ENCODE measurements around the gene TMEM232. TPM values are rescaled to one million over a fixed set of nuclear protein-coding genes. Genes with fewer than 3 reads are reported as not detected.

The TMEM232 gene
- total and polyA plus RNA-seq, 7 donors: 0.25 to 1.4 (median 0.58) TPM

GRCh38 chr5:110548171-110548570 is 178.3 kb downstream of the TMEM232 start:
- ATAC-seq: no peak
- Histone ChIP-seq H3K27me3 (ENCODE audit: insufficient read depth in 3 of 3, low read length in 2 of 3) (no peaks in the 10 kb centered on the region), H3K4me3 (no peak overlapping the region), H3K27ac (peak overlapping the region; percentile 17), H3K4me1 (peaks cover 5% of the 10 kb centered on the region), H3K36me3 (ENCODE audit: insufficient read depth in 1 of 2, low read depth in 1 of 2) (no peaks in the 10 kb centered on the region), H3K9me3 (peaks cover 8% of the 10 kb centered on the region)
- no peak for DNase-seq
- WGBS, 3 donors: 78 to 90% (median 88%) methylated on average over 3 of the region's 3 CpGs
- TF ChIP-seq CTCF (IDR thresholded peaks at IDR 0.05): no peak
- intact Hi-C loops (cut with DNase I): no loop called here

- ATAC-seq: peak in 3 of 4 donors; percentile 77 to 95 (median 84)
- Histone ChIP-seq H3K27me3 (ENCODE audit: insufficient read depth in 3 of 3, low read length in 2 of 3) (no peaks in the 10 kb centered on the region), H3K9me3 (peaks cover 2% of the 10 kb centered on the region), H3K27ac (peak overlapping the region; percentile 17), H3K36me3 (ENCODE audit: insufficient read depth in 1 of 2, low read depth in 1 of 2) (no peaks in the 10 kb centered on the region), H3K4me1 (peaks cover 5% of the 10 kb centered on the region), H3K4me3 (no peak overlapping the region)
- intact Hi-C loops (cut with DNase I): no loop called here
- WGBS, 3 donors: 29 to 49% (median 34%) methylated on average over 4 of the region's 4 CpGs
- DNase-seq: peak in 1 of 2 donors; percentile 48
- TF ChIP-seq CTCF (IDR thresholded peaks at IDR 0.05): no peak
These were observed 179.0 kb downstream of the TMEM232 start for GRCh38 chr5:110547495-110547894.

DNA sequence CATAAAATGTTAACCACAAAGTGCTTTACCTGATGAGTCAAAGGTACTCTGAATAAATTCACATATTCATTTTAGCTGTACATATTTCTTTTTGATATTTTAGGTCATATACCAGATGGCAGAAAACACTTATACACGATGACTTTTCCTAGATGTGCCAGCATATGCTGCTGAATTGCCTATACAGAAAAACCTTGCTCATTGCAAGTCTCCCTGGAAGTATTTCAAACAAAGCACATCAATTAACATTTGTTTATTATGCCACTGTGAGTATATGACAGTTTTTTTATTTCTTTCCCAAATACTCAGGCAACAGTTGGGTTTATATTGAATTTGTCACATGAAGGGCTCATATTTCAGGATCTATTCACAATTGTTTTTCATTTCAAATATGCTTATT is 180.8 kb downstream of the TMEM232 start:
- Histone ChIP-seq H3K27ac (no peak overlapping the region), H3K4me3 (no peak overlapping the region), H3K9me3 (no peaks in the 10 kb centered on the region), H3K27me3 (ENCODE audit: insufficient read depth in 3 of 3, low read length in 2 of 3) (no peaks in the 10 kb centered on the region), H3K36me3 (ENCODE audit: insufficient read depth in 1 of 2, low read depth in 1 of 2) (no peaks in the 10 kb centered on the region), H3K4me1 (peaks cover 5% of the 10 kb centered on the region)
- WGBS, 3 donors: 65 to 79% (median 71%) methylated on average over 1 of the region's 1 CpG
- no peak for ATAC-seq
- intact Hi-C loops (cut with DNase I): no loop called here
- no peak for TF ChIP-seq CTCF (IDR thresholded peaks at IDR 0.05)
- DNase-seq: no peak

DNA sequence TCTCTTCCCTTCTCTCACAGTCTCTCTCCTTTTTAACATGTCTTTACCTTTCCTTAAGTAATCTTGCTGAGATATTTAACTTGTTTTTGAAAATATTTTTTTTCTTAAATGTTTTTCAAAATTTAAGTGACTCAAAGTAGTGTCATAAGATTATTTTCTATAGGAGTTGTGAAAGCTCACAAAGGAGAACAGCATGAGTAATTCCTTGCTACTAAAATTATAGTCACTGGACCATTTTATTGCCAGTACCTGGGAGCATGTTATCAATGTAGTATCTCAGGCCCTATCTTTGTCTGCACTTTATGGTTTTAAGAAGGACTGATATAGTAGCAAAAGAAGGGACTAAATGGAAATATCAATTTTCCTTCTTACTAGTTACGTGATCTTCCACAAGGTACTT is 181.9 kb downstream of the TMEM232 start:
- intact Hi-C loops (cut with DNase I): no loop called here
- Histone ChIP-seq H3K27ac (no peak overlapping the region), H3K4me3 (no peak overlapping the region), H3K4me1 (peaks cover 5% of the 10 kb centered on the region), H3K9me3 (no peaks in the 10 kb centered on the region), H3K27me3 (ENCODE audit: insufficient read depth in 3 of 3, low read length in 2 of 3) (no peaks in the 10 kb centered on the region), H3K36me3 (ENCODE audit: insufficient read depth in 1 of 2, low read depth in 1 of 2) (no peaks in the 10 kb centered on the region)
- WGBS, 3 donors: 89 to 95% (median 92%) methylated on average over 1 of the region's 1 CpG
- ATAC-seq: no peak
- TF ChIP-seq CTCF (IDR thresholded peaks at IDR 0.05): no peak
- DNase-seq: no peak

DNA sequence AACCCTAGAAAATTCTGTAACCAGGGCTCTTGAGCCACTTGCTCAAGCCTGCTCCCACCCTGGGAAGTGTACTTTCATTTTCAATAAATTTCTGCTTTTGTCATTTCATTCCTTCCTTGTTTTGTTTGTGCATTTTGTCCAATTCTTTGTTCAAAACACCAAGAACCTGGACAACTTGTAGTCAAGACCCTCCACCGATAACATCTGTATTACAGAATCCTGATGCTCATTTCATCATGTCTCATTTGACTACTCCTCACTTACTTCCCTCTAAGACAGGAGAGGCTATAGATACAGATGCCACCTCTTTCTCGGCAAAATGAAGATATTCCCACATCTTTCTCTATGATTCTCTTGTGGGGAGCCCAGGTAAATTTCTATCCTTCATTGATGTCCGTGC is 183.5 kb downstream of the TMEM232 start:
- peaks cover 5% of the 10 kb centered on the region for H3K4me1 ChIP-seq
- DNase-seq (no peak), ATAC-seq (no peak)
- 89 to 92% (median 92%) methylated on average over 3 of the region's 3 CpGs for WGBS, 3 donors
- no peaks in the 10 kb centered on the region for H3K9me3 ChIP-seq
- TF ChIP-seq CTCF (IDR thresholded peaks at IDR 0.05): no peak
- intact Hi-C loops (cut with DNase I): no loop called here
- H3K27ac ChIP-seq: no peak overlapping the region
- no peaks in the 10 kb centered on the region for H3K36me3 ChIP-seq (ENCODE audit: insufficient read depth in 1 of 2, low read depth in 1 of 2)
- H3K27me3 ChIP-seq (ENCODE audit: insufficient read depth in 3 of 3, low read length in 2 of 3): no peaks in the 10 kb centered on the region
- no peak overlapping the region for H3K4me3 ChIP-seq

Measured in psoas muscle (tissue), 8 donors.